ENCODE results near the gene BANF2. TPM values are rescaled to one million over a fixed set of nuclear protein-coding genes. Genes with fewer than 3 reads are reported as not detected.
A peak's percentile ranks its signal among the peaks of the same experiment; 100 is the strongest.

The BANF2 gene
- total and polyA plus RNA-seq, 5 donors from 2014 or later, result not detected

- ATAC-seq (ENCODE audit: low read depth in 2 of 2), result peak; percentile 17 to 21
- no peak overlapping the region for H3K27ac ChIP-seq (ENCODE audit: insufficient read depth, low read length, poor library complexity, severe bottlenecking)
- peaks cover 17% of the 10 kb centered on the region for H3K4me1 ChIP-seq (ENCODE audit: control insufficient read depth, insufficient read depth, low read length, poor library complexity, severe bottlenecking)
- Mint-ChIP-seq H3K4me1 (peaks cover 0 to 22% (median 14%) of the 10 kb centered on the region in 4 donors), H3K27ac (peak overlapping the region; percentile 51 to 96 (median 68)), H3K36me3 (no peaks in the 10 kb centered on the region), H3K27me3 (peaks cover 27% of the 10 kb centered on the region), H3K4me3 (peak overlapping the region; percentile 82 to 88 (median 86)), H3K9me3 (peaks cover 0 to 2% (median 0%) of the 10 kb centered on the region in 7 donors)
- no peak overlapping the region for H3K4me3 ChIP-seq (ENCODE audit: low read depth, low read length)
- peaks cover 14% of the 10 kb centered on the region for H3K27me3 ChIP-seq (ENCODE audit: control insufficient read depth, insufficient read depth, low read length)
- DNase-seq, result peak; percentile 72 to 73 (median 73)
- H3K9me3 ChIP-seq (ENCODE audit: control insufficient read depth in 2 of 2, low read length in 2 of 2), result no peaks in the 10 kb centered on the region
- no peaks in the 10 kb centered on the region for H3K36me3 ChIP-seq (ENCODE audit: control insufficient read depth, insufficient read depth, low read length)
These were observed 18.7 kb upstream of the BANF2 start for GRCh38 chr20:17680836-17681725.

- no peak overlapping the region for H3K27ac Mint-ChIP-seq
- Histone ChIP-seq H3K4me3 (ENCODE audit: low read depth, low read length) (no peak overlapping the region), H3K9me3 (ENCODE audit: control insufficient read depth in 2 of 2, low read length in 2 of 2) (no peaks in the 10 kb centered on the region), H3K36me3 (ENCODE audit: control insufficient read depth, insufficient read depth, low read length) (no peaks in the 10 kb centered on the region), H3K27me3 (ENCODE audit: control insufficient read depth, insufficient read depth, low read length) (peaks cover 19% of the 10 kb centered on the region), H3K4me1 (ENCODE audit: control insufficient read depth, insufficient read depth, low read length, poor library complexity, severe bottlenecking) (peaks cover 17% of the 10 kb centered on the region), H3K27ac (ENCODE audit: insufficient read depth, low read length, poor library complexity, severe bottlenecking) (peak overlapping the region; percentile 62)
- peak overlapping the region; percentile 87 to 96 (median 90) for H3K4me3 Mint-ChIP-seq
- no peaks in the 10 kb centered on the region for H3K36me3 Mint-ChIP-seq
- peaks cover 33% of the 10 kb centered on the region for H3K27me3 Mint-ChIP-seq
- peaks cover 0 to 22% (median 14%) of the 10 kb centered on the region in 4 donors for H3K4me1 Mint-ChIP-seq
- no peak for DNase-seq
- H3K9me3 Mint-ChIP-seq, result peaks cover 0 to 2% (median 0%) of the 10 kb centered on the region in 7 donors
- ATAC-seq (ENCODE audit: low read depth in 2 of 2), result no peak
These were observed 18.1 kb upstream of the BANF2 start for GRCh38 chr20:17681726-17682102.

GRCh38 chr20:17682103-17682888 lies 17.5 kb upstream of the BANF2 start, which contains the start of gene RRBP1:
Gene RRBP1, minus strand, starts transcription at chr20:17682242. Its CDS starts 21,735 bp downstream, at chr20:17660507.
- H3K9me3 Mint-ChIP-seq, result peaks cover 0 to 2% (median 0%) of the 10 kb centered on the region in 7 donors
- H3K4me3 Mint-ChIP-seq, result peak within 1 kb of the TSS; percentile 88 to 96 (median 90)
- H3K36me3 Mint-ChIP-seq, result no peaks in the 10 kb centered on the region
- Histone ChIP-seq H3K27me3 (ENCODE audit: control insufficient read depth, insufficient read depth, low read length) (peaks cover 23% of the 10 kb centered on the region), H3K36me3 (ENCODE audit: control insufficient read depth, insufficient read depth, low read length) (no peaks in the 10 kb centered on the region), H3K4me3 (ENCODE audit: low read depth, low read length) (peak within 1 kb of the TSS; percentile 79), H3K4me1 (ENCODE audit: control insufficient read depth, insufficient read depth, low read length, poor library complexity, severe bottlenecking) (peaks cover 17% of the 10 kb centered on the region), H3K9me3 (ENCODE audit: control insufficient read depth in 2 of 2, low read length in 2 of 2) (no peaks in the 10 kb centered on the region), H3K27ac (ENCODE audit: insufficient read depth, low read length, poor library complexity, severe bottlenecking) (peak within 1 kb of the TSS; percentile 62)
- peaks cover 39% of the 10 kb centered on the region for H3K27me3 Mint-ChIP-seq
- H3K4me1 Mint-ChIP-seq, result peaks cover 0 to 22% (median 14%) of the 10 kb centered on the region in 4 donors
- peak within 1 kb of the TSS; percentile 69 to 76 (median 76) for H3K27ac Mint-ChIP-seq
- ATAC-seq (ENCODE audit: low read depth in 2 of 2) (peak; percentile 94 to 96), DNase-seq (peak; percentile 96 to 97 (median 97))

- Mint-ChIP-seq H3K4me3 (peak overlapping the region; percentile 88 to 95 (median 90)), H3K27ac (peak overlapping the region; percentile 69 to 76 (median 76)), H3K27me3 (peaks cover 39% of the 10 kb centered on the region), H3K36me3 (no peaks in the 10 kb centered on the region), H3K9me3 (peaks cover 0 to 6% (median 0%) of the 10 kb centered on the region in 7 donors), H3K4me1 (peaks cover 0 to 22% (median 14%) of the 10 kb centered on the region in 4 donors)
- Histone ChIP-seq H3K36me3 (ENCODE audit: control insufficient read depth, insufficient read depth, low read length) (no peaks in the 10 kb centered on the region), H3K27ac (ENCODE audit: insufficient read depth, low read length, poor library complexity, severe bottlenecking) (peak overlapping the region; percentile 62), H3K27me3 (ENCODE audit: control insufficient read depth, insufficient read depth, low read length) (peaks cover 27% of the 10 kb centered on the region), H3K4me1 (ENCODE audit: control insufficient read depth, insufficient read depth, low read length, poor library complexity, severe bottlenecking) (peaks cover 17% of the 10 kb centered on the region), H3K4me3 (ENCODE audit: low read depth, low read length) (peak overlapping the region; percentile 79), H3K9me3 (ENCODE audit: control insufficient read depth in 2 of 2, low read length in 2 of 2) (no peaks in the 10 kb centered on the region)
- no peak for DNase-seq
- ATAC-seq (ENCODE audit: low read depth in 2 of 2), result no peak
These were observed 16.9 kb upstream of the BANF2 start for GRCh38 chr20:17682889-17683198.

GRCh38 chr20:17683218-17684076 lies 16.3 kb upstream of the BANF2 start:
- peaks cover 0 to 22% (median 13%) of the 10 kb centered on the region in 4 donors for H3K4me1 Mint-ChIP-seq
- H3K27ac Mint-ChIP-seq, result peak overlapping the region in 2 of 3 donors; percentile 26 to 76
- Histone ChIP-seq H3K4me3 (ENCODE audit: low read depth, low read length) (peak overlapping the region; percentile 79), H3K4me1 (ENCODE audit: control insufficient read depth, insufficient read depth, low read length, poor library complexity, severe bottlenecking) (peaks cover 17% of the 10 kb centered on the region), H3K9me3 (ENCODE audit: control insufficient read depth in 2 of 2, low read length in 2 of 2) (no peaks in the 10 kb centered on the region), H3K36me3 (ENCODE audit: control insufficient read depth, insufficient read depth, low read length) (no peaks in the 10 kb centered on the region), H3K27me3 (ENCODE audit: control insufficient read depth, insufficient read depth, low read length) (peaks cover 28% of the 10 kb centered on the region), H3K27ac (ENCODE audit: insufficient read depth, low read length, poor library complexity, severe bottlenecking) (no peak overlapping the region)
- no peak for DNase-seq
- no peaks in the 10 kb centered on the region for H3K36me3 Mint-ChIP-seq
- H3K9me3 Mint-ChIP-seq, result peaks cover 0 to 6% (median 0%) of the 10 kb centered on the region in 7 donors
- H3K4me3 Mint-ChIP-seq, result peak overlapping the region; percentile 88 to 95 (median 90)
- peaks cover 39% of the 10 kb centered on the region for H3K27me3 Mint-ChIP-seq
- no peak for ATAC-seq (ENCODE audit: low read depth in 2 of 2)

- H3K4me3 Mint-ChIP-seq, result peak overlapping the region in 3 of 4 donors; percentile 64 to 89 (median 76)
- peaks cover 17% of the 10 kb centered on the region for H3K4me1 ChIP-seq (ENCODE audit: control insufficient read depth, insufficient read depth, low read length, poor library complexity, severe bottlenecking)
- H3K9me3 ChIP-seq (ENCODE audit: control insufficient read depth in 2 of 2, low read length in 2 of 2), result no peaks in the 10 kb centered on the region
- ATAC-seq (ENCODE audit: low read depth in 2 of 2) (no peak), DNase-seq (no peak)
- no peaks in the 10 kb centered on the region for H3K36me3 ChIP-seq (ENCODE audit: control insufficient read depth, insufficient read depth, low read length)
- no peak overlapping the region for H3K27ac ChIP-seq (ENCODE audit: insufficient read depth, low read length, poor library complexity, severe bottlenecking)
- peaks cover 39% of the 10 kb centered on the region for H3K27me3 Mint-ChIP-seq
- H3K9me3 Mint-ChIP-seq, result peaks cover 0 to 6% (median 0%) of the 10 kb centered on the region in 7 donors
- peaks cover 0 to 19% (median 13%) of the 10 kb centered on the region in 4 donors for H3K4me1 Mint-ChIP-seq
- no peak overlapping the region for H3K4me3 ChIP-seq (ENCODE audit: low read depth, low read length)
- H3K27ac Mint-ChIP-seq, result no peak overlapping the region
- H3K36me3 Mint-ChIP-seq, result no peaks in the 10 kb centered on the region
- H3K27me3 ChIP-seq (ENCODE audit: control insufficient read depth, insufficient read depth, low read length), result peaks cover 28% of the 10 kb centered on the region
These were observed 15.5 kb upstream of the BANF2 start for GRCh38 chr20:17684077-17684888.

All from CD4-positive, CD25-positive, alpha-beta regulatory T cell (primary cell).